K562 (cell line): ENCODE data around the gene BACH1. TPM values are rescaled to one million over a fixed set of nuclear protein-coding genes. Genes with fewer than 3 reads are reported as not detected.

ENCODE experiments used
- ATAC-seq: fragments of 200-7000 bp; cut with Tn5 transposase; 3 replicates; pipeline ENCODE4 v1.9.1; 2020; ENCODE audit warnings: moderate library complexity
- BruUV-seq: library from RNA; stranded (reverse); fragments of 400-500 nt; replicated peaks from 2 replicates; lab custom pipeline; 2021; lab: Mats Ljungman, UMichigan
- CTCF ChIA-PET: fragments of 300-600 bp; formaldehyde crosslinking; extraction: SDS; loops from one replicate; lab custom pipeline; 2021; ENCODE audit warnings: low intra/inter-chr PET ratio; lab: Yijun Ruan, JAX
- POLR2A ChIA-PET: fragments of 300-600, 350-650 bp; sonication (Branson Sonifier 250); formaldehyde crosslinking; extraction: SDS; loops from one replicate; lab custom pipeline; 2021; ENCODE audit warnings: antibody characterized with exemption, inconsistent platforms; lab: Yijun Ruan, JAX
- DNase-seq, 4 experiments: peaks; one replicate each; pipeline versions ENCODE4 v3.0.0 to v3.0.0-alpha.2; 2011 to 2018; ENCODE audit warnings: low spot score in 3 of 4, mixed read lengths in 3 of 4; ENCODE audit errors: extremely low read depth in 1 of 4
- FAIRE-seq: peaks from 2 replicates; lab custom pipeline; 2011; peaks lifted over from hg19 to GRCh38; lab: Jason Lieb, UNC
- H2AFZ ChIP-seq: 2 replicates; pipeline ENCODE4 v1.6.0; 2011; ENCODE audit warnings: low read depth, low read length, control low read depth, inconsistent platforms
- H3K27ac ChIP-seq: fragments of 200-600 bp; 3 replicates; pipeline ENCODE4 v1.8.0; 2011; ENCODE audit warnings: low read depth, mild to moderate bottlenecking, control low read depth, inconsistent platforms, low read length, moderate library complexity, mixed read lengths; ENCODE audit errors: extremely low read depth
- H3K27me3 ChIP-seq, 2 experiments: fragments of 300-600 bp in 1 of 2; 2 replicates in 1 of 2; 3 replicates in 1 of 2; pipeline versions ENCODE4 v1.6.0 to v1.8.0; 2011; ENCODE audit warnings: inconsistent platforms in 2 of 2, low read length in 2 of 2, mild to moderate bottlenecking in 1 of 2, mixed read lengths in 1 of 2, moderate library complexity in 1 of 2; ENCODE audit not compliant: control insufficient read depth in 2 of 2, insufficient read depth in 2 of 2
- H3K36me3 ChIP-seq: fragments of 300-600 bp; 3 replicates; pipeline ENCODE4 v1.8.0; 2011; ENCODE audit warnings: mild to moderate bottlenecking, low read length, inconsistent platforms; ENCODE audit not compliant: control insufficient read depth, insufficient read depth
- H3K4me1 ChIP-seq, 2 experiments: fragments of 200-600 bp in 1 of 2; replicated peaks in 1 of 2; 2 replicates in 1 of 2; 3 replicates in 1 of 2; pipeline versions ENCODE4 v1.5.1 to v1.8.0; 2011; ENCODE audit warnings: inconsistent platforms in 2 of 2, low read length in 2 of 2, mild to moderate bottlenecking in 1 of 2, mixed read lengths in 1 of 2, moderate library complexity in 1 of 2; ENCODE audit not compliant: control insufficient read depth in 2 of 2, insufficient read depth in 2 of 2
- H3K4me2 ChIP-seq: 2 replicates; pipeline ENCODE4 v1.6.1; 2011; ENCODE audit warnings: low read length, control low read depth, inconsistent platforms, mixed read lengths; ENCODE audit not compliant: insufficient read depth
- H3K4me3 ChIP-seq: fragments of 200-600 bp; sonication (generic), shearing (Covaris generic); 2 replicates; pipeline ENCODE4 v1.5.1; 2016; ENCODE audit warnings: control low read depth, inconsistent platforms
- H3K79me2 ChIP-seq: fragments of 200-600 bp; 3 replicates; pipeline ENCODE4 v1.8.0; 2011; ENCODE audit warnings: low read length, inconsistent platforms; ENCODE audit not compliant: control insufficient read depth, insufficient read depth
- H3K9ac ChIP-seq, 2 experiments: 2 replicates each; pipeline versions ENCODE4 v1.6.0 to v1.6.1; 2011; ENCODE audit warnings: low read depth in 2 of 2, low read length in 2 of 2, control low read depth in 1 of 2, inconsistent platforms in 1 of 2, mild to moderate bottlenecking in 1 of 2, mixed read lengths in 1 of 2; ENCODE audit not compliant: insufficient read depth in 1 of 2
- H3K9me1 ChIP-seq: one replicate; pipeline ENCODE4 v1.6.0; 2011; ENCODE audit warnings: inconsistent platforms, mild to moderate bottlenecking, low read length, moderate library complexity; ENCODE audit not compliant: control insufficient read depth, insufficient read depth
- H3K9me3 ChIP-seq: replicated peaks from 2 replicates; pipeline ENCODE4 v1.5.1; 2011; ENCODE audit warnings: low read depth, low read length, inconsistent platforms; ENCODE audit not compliant: control insufficient read depth, insufficient read depth
- H4K20me1 ChIP-seq: replicated peaks from 2 replicates; pipeline ENCODE4 v1.6.1; 2011; ENCODE audit warnings: low read length, inconsistent platforms, mixed read lengths; ENCODE audit not compliant: control insufficient read depth, insufficient read depth
- BCLAF1 ChIP-seq, 2 experiments: fragments of 450-650 bp in 1 of 2; IDR thresholded peaks; 2 replicates each; pipeline ENCODE4 v1.6.1; 2011 to 2017; ENCODE audit warnings: low read depth in 2 of 2, antibody characterized with exemption in 1 of 2, borderline replicate concordance in 1 of 2, low read length in 1 of 2, mild to moderate bottlenecking in 1 of 2, mixed read lengths in 1 of 2; ENCODE audit not compliant: control insufficient read depth in 1 of 2
- PATZ1 ChIP-seq: fragments of 250-450 bp; sonication (Bioruptor Pico); IDR thresholded peaks from 2 replicates; pipeline ENCODE4 v1.5.0; 2020; ENCODE audit warnings: mild to moderate bottlenecking, borderline replicate concordance
- PKNOX1 ChIP-seq: fragments of 450-650 bp; IDR thresholded peaks from 2 replicates; pipeline ENCODE4 v1.6.1; 2016
- SMAD3 ChIP-seq: fragments of 450-650 bp; formaldehyde crosslinking; conservative IDR thresholded peaks from 2 replicates; pipeline ENCODE4 v1.4.0; 2020; ENCODE audit warnings: mild to moderate bottlenecking
- SMARCC2 ChIP-seq: fragments of 450-650 bp; IDR thresholded peaks from 2 replicates; pipeline ENCODE4 v1.6.1; 2017; ENCODE audit warnings: antibody characterized with exemption, moderate library complexity, mild to moderate bottlenecking, low read depth
- TBP ChIP-seq: optimal IDR thresholded peaks from 2 replicates; pipeline ENCODE3; 2011; ENCODE audit warnings: low read depth, low read length, improper control_type of control experiment
- WGBS: fragments of 100-300 bp; shearing (Covaris generic); methylation state at CpG from one replicate; pipeline ENCODE4 v1.1.6; 2016; ENCODE audit warnings: low coverage, mixed read lengths; ENCODE audit not compliant: insufficient coverage; ENCODE audit errors: missing lambda C conversion rate; 5-methylcytosine and 5-hydroxymethylcytosine counted together
- in situ Hi-C: fragments of 300-500 bp; cut with MboI; formaldehyde crosslinking; loops from 4 replicates; pipeline ENCODE4 v1.15.0; 2018; ENCODE audit warnings: inconsistent platforms, mixed read lengths
- intact Hi-C: fragments of 100-400 bp; cut with micrococcal nuclease; formaldehyde crosslinking; loops from 2 replicates; pipeline ENCODE4 v1.14.2; 2022
- polyA plus RNA-seq, 8 experiments: library from polyadenylated mRNA; depleted of rRNA in 4 of 8; stranded (reverse) in 5 of 8; unstranded in 3 of 8; fragments of >200 nt; fragmentation: Nextera tagmentation in 2 of 8; fragmentation: Illumina TruSeq in 1 of 8; extraction: Ambion mirVana in 2 of 8; extraction: Trizol in 1 of 8; gene quantifications; 2 replicates each; pipeline versions ENCODE4 v1.2.1 to v1.2.3, GENCODE V29; 2011 to 2014; ENCODE audit warnings: inconsistent platforms in 1 of 8, missing spikeins in 1 of 8
- total RNA-seq, 7 experiments: library from RNA; depleted of rRNA in 6 of 7; stranded (reverse); fragments of >200 nt in 6 of 7; fragmentation: Illumina TruSeq in 2 of 7; extraction: Trizol in 2 of 7; gene quantifications; 2 replicates each; pipeline versions ENCODE4 v1.2.1 to v1.2.3, GENCODE V29; 2011 to 2021; ENCODE audit warnings: low replicate concordance in 1 of 7

BACH1 gene
- total and polyA plus RNA-seq, 9 of the 15 experiments (the other 6 are each of a cell fraction or from before 2014, with no cell fraction given) = 10.6 to 58.5 (median 28.6) TPM

DNA sequence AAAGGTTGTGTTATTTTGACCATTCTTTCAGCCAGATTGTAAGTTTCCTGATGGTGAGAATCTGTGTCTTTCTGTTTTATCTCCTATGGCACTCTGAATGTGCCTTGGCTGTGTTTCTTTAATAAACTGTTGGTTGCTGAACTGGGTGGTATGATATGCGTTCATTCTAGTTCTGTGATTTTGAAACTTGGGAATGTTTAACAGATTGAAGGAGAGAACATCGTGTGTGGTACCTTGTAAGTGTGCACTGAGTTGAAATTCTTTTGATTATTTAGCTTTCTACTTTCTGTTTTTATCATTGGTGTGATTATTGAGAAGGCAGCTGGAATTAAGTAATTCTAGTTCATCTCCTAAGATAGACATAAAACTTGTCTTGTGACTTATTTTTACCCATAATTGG lies 4.6 kb downstream of the BACH1 start:
- no peak overlapping the region for H2AFZ ChIP-seq
- peaks cover 23% of the 10 kb centered on the region; the same call in 2 of the 3 replicates for H3K36me3 ChIP-seq
- H4K20me1 ChIP-seq = peaks cover 41% of the 10 kb centered on the region
- ChIA-PET POLR2A (interaction anchor here (3.0 to 11.8 kb wide), 2 partner anchors 10 to 13 kb away, joined by 18 to 220 read pairs; no protein-coding TSS in a partner anchor), CTCF (no interaction called here)
- H3K9me1 ChIP-seq = no peaks in the 10 kb centered on the region
- no peak for FAIRE-seq
- no peak overlapping the region for H3K27ac ChIP-seq
- no peaks in the 10 kb centered on the region for H3K9me3 ChIP-seq
- peaks cover 92% of the 10 kb centered on the region for H3K79me2 ChIP-seq
- no peak overlapping the region for H3K4me3 ChIP-seq
- TF ChIP-seq BCLAF1 (IDR thresholded peaks at IDR 0.05; ENCODE audit: borderline replicate concordance in 1 of 2, control insufficient read depth in 1 of 2, low read depth in 2 of 2, low read length in 1 of 2) (no peak), TBP (no peak), SMAD3 (no peak), PKNOX1 (no peak), SMARCC2 (no peak), PATZ1 (no peak)
- H3K4me2 ChIP-seq = peak overlapping the region; percentile 100; the same call in 1 of the 2 replicates
- intact Hi-C loops = loop anchor here (5.0 to 10.0 kb wide), 3 partner anchors 39 to 352 kb away; partner anchors contain the start of gene CCT8
- WGBS = 43% methylated on average over 2 of the region's 2 CpGs
- H3K9ac ChIP-seq = peak overlapping the region in 1 of 2 experiments; percentile 98; a peak in 1 of 4 replicates
- BruUV-seq = no TSS peak
- no peak for ATAC-seq
- in situ Hi-C loops = no loop called here
- H3K4me1 ChIP-seq = peaks cover 14 to 65% of the 10 kb centered on the region in 2 experiments
- H3K27me3 ChIP-seq = no peaks in the 10 kb centered on the region
- no peak for DNase-seq
